GM19025 (cell line): ENCODE data around the gene BNIPL.

Experiments
- ATAC-seq: cut with Tn5 transposase; IDR thresholded peaks from one replicate; pipeline ENCODE4 v1.9.1; 2021; ENCODE audit warnings: mild to moderate bottlenecking, low read depth, moderate library complexity; ENCODE audit not compliant: unreplicated experiment

The BNIPL gene

GRCh38 chr1:151054971-151055547 is 18.7 kb downstream of the BNIPL start:
- ATAC-seq, result no peak

GRCh38 chr1:151055581-151055980 is 19.2 kb downstream of the BNIPL start:
- no peak for ATAC-seq

- no peak for ATAC-seq
Measured at GRCh38 chr1:151056149-151056548, 19.8 kb downstream of the BNIPL start.

GRCh38 chr1:151058692-151059091 is 22.3 kb downstream of the BNIPL start:
- ATAC-seq, result no peak

- peak; percentile 74 for ATAC-seq
Measured at GRCh38 chr1:151059109-151060006, 23.0 kb downstream of the BNIPL start, which contains the start of gene CDC42SE1. Gene CDC42SE1 (minus strand): TSS chr1:151059622. CDS start chr1:151055730, 3,892 bp downstream.

GRCh38 chr1:151060007-151060656 is 23.7 kb downstream of the BNIPL start, which contains the start of gene MLLT11:
Gene MLLT11 (plus strand): TSS chr1:151060397. CDS start chr1:151067225, 6,828 bp downstream.
- no peak for ATAC-seq

GRCh38 chr1:151060657-151061421 is 24.5 kb downstream of the BNIPL start:
- no peak for ATAC-seq

GRCh38 chr1:151061704-151062103 is 25.3 kb downstream of the BNIPL start:
- no peak for ATAC-seq

- ATAC-seq, result no peak
Measured at GRCh38 chr1:151062741-151063371, 26.5 kb downstream of the BNIPL start.

GRCh38 chr1:151065089-151065645 is 28.8 kb downstream of the BNIPL start:
- no peak for ATAC-seq

GRCh38 chr1:151067185-151067584 is 30.8 kb downstream of the BNIPL start:
- no peak for ATAC-seq

GRCh38 chr1:151069103-151069486 is 32.7 kb downstream of the BNIPL start:
- no peak for ATAC-seq

- peak; percentile 69 for ATAC-seq
Measured at GRCh38 chr1:151070474-151071276, 34.3 kb downstream of the BNIPL start, which contains the start of gene GABPB2. Gene GABPB2 (plus strand): TSS chr1:151070761. CDS start chr1:151088190, 17,429 bp downstream.

- no peak for ATAC-seq
Measured at GRCh38 chr1:151072224-151072623, 35.8 kb downstream of the BNIPL start.

GRCh38 chr1:151085953-151086559 is 49.7 kb downstream of the BNIPL start:
- ATAC-seq, result no peak
